GM21360 (cell line): Measurements from ENCODE around the gene RGS10.

ENCODE experiments used
- ATAC-seq: cut with Tn5 transposase; IDR thresholded peaks from one replicate; pipeline ENCODE4 v1.9.1; 2021; ENCODE audit warnings: mild to moderate bottlenecking, moderate library complexity; ENCODE audit not compliant: unreplicated experiment

Gene RGS10

GRCh38 chr10:119453313-119453712 is 89.2 kb downstream of the RGS10 start:
- no peak for ATAC-seq

GRCh38 chr10:119452396-119452795 is 90.1 kb downstream of the RGS10 start:
- ATAC-seq, result no peak

DNA sequence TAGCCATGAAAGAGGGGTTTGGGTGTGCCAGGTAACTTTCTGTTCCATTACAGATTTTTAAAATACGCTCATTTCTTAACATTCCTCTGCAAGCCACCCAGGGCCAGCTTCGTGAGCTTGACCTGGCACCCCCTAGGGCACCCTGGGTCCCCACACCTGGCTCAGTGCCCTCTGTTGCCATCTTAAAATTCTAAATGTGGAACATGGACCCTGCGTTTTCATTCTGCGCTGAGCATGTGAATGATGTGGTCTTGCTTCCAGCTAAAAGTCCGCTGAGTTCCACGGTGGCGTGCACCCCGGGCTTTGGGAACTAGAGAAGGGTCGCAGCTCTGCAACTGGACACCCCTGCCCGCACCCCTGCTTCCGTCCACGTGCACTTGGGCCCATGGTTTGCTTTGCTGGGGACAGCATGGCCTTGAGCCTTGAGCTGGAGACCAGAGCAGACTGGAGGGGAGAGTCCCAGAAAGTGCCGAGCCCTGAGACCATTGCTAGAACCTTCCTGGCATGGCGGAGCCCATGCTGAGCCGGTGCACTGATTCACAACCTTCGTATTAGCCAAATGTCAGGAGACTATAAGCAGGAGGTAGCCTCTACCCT is 91.1 kb downstream of the RGS10 start:
- no peak for ATAC-seq

DNA sequence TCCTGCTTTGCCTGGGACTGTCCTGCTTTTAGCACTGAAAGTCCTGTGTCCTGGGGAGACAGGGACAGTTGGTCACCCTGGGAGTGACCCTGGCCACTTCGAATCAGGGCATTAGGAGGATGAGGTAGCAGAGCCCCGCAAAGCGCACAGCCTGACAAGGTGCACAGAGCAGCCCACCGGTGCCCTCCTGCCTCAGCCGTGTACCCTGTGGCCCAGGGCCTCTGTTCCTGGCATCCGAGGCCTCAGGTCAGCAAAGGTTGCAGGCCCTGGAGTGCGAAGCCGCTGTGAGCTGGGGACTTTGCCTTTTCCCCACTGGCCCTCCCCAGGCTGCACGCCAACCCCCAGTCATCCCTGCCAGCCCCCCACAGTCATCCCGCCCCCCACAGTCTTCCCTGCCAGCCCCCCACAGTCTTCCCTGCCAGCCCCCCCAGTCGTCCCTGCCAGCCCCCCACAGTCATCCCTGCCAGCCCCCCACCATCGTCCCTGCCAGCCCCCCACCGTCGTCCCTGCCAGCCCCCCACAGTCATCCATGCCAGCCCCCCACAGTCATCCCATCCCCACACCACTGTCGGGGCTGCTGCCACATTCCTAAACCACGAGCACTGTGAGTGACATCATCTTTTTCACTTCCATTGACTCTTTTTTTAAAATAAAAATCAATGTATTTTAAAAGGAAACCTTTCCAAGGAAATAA is 91.8 kb downstream of the RGS10 start:
- ATAC-seq, result no peak
